HG02763 (cell line): ENCODE data around the gene SMARCA2.
"Not testable (repeated sequence)": the region's sequence is repeated elsewhere in the genome, so short reads cannot be mapped to it uniquely, and the experiment has no call there.

ENCODE experiments used
- ATAC-seq: cut with Tn5 transposase; IDR thresholded peaks from one replicate; pipeline ENCODE4 v1.9.1; 2021; ENCODE audit warnings: mild to moderate bottlenecking, moderate library complexity; ENCODE audit not compliant: unreplicated experiment

Gene SMARCA2

GRCh38 chr9:2134391-2134790 is 119.2 kb downstream of the SMARCA2 start:
- no peak for ATAC-seq

DNA sequence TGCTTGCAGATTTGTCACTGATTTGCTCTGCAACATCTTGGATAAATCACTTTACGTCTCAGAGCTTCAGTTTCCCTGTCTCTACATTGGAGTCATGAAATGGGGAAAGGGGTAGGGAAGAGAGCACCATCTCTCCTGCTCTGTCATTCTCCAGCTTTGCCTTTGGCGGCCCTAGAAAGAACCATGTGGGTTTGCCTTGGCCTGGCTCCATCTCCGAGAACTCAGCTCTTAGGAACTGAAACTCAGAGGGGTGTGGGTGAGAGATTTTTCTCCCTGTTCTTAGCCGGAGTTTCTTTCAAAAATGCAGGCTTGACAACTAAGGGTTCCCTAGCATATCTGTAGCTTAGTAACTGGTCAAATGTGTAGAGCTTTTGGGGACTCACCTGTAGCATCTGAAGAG is 123.5 kb downstream of the SMARCA2 start:
- no peak for ATAC-seq

DNA sequence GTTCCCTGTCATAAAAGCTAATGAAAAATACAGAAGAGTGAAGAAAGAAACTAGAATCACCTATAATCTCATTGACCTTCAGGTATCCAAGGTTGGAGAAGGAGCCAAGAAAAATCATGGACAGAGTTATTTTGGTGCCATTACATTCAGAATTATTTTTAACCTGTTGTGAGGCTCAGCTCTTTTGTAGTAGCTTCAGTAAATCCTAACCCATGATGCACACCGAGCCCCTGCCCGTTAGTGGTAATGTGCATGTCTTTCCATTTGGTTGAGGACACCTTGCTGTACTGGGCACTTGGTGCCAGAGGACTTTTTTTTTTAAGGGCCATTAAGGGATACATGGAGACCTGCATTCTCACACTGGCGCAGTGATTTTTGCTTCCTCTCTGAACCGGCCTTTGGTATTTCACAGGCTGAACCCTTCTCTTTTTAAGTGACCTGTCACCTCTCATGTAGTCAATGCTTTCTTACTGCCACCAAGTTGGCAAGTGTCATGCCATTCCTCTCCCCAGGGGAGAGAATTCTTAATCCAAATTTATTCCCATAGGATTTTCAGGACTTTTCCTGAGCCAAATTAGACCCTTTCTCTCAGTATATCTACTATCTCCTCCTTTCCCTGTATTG is 125.6 kb downstream of the SMARCA2 start:
- no peak for ATAC-seq

DNA sequence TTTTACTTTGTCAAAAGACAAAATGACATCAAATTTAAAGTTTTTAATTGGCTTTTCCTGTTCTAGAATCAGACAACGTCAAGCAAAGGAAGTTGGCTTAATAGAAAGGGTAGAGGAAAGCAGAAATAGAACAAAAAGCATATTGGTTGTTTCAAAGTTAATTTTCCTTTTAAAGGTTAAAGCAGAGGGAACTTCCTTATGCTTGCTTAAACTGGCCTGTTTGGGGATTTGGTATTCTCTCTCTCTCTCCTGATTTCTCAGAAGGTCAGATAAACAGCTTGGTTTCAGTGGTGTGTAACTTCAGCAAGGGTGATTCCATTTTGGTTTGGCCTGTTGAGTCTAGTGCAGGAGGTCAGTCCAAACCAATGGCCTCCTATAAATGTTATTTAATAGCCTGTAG is 127.1 kb downstream of the SMARCA2 start:
- ATAC-seq: no peak

GRCh38 chr9:2144619-2145018 is 129.5 kb downstream of the SMARCA2 start:
- ATAC-seq: no peak

GRCh38 chr9:2145746-2146145 is 130.6 kb downstream of the SMARCA2 start:
- no peak for ATAC-seq

DNA sequence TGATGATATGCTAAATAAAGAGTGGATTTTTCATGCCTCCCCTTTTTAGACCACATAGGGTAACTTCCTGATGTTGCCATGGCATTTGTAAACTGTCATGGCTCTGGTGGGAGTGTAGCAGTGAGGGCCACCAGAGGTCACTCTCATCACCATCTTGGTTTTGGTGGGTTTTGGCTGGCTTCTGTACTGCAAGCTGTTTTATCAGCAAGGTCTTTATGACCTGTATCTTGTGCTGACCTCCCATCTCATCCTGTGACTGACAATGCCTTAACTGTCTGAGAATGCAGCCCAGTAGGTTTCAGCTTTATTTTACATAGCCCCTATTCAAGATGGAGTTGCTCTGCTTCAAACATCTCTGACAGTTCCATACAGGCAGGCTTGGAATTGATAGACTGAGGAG is 131.6 kb downstream of the SMARCA2 start:
- not testable (repeated sequence) for ATAC-seq

- ATAC-seq: no peak
These were observed 135.2 kb downstream of the SMARCA2 start for GRCh38 chr9:2150338-2150737.

DNA sequence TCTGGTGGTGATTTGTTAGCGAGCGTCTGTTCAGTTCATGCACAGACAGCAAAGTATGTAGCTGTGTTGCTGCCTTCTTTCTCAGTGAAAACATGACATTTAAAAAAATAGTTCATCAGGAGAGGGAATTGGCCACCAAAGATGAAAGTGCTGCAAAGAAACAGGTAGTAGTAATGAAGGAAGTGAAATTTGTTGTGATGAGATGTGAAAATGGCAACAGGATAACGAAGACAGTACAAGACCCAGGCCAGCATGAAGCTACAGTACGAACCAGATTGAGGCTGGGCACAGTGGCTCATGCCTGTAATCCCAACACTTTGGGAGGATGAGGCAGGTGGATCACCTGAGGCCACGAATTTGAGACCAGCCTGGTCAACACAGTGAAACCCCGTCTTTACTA is 136.0 kb downstream of the SMARCA2 start:
- ATAC-seq: no peak

GRCh38 chr9:2152966-2153629 is 138.0 kb downstream of the SMARCA2 start:
- ATAC-seq: no peak

- ATAC-seq: no peak
These were observed 138.6 kb downstream of the SMARCA2 start for GRCh38 chr9:2153630-2154217.

- no peak for ATAC-seq
These were observed 139.6 kb downstream of the SMARCA2 start for GRCh38 chr9:2154731-2155130.

GRCh38 chr9:2155966-2156365 is 140.8 kb downstream of the SMARCA2 start:
- no peak for ATAC-seq

DNA sequence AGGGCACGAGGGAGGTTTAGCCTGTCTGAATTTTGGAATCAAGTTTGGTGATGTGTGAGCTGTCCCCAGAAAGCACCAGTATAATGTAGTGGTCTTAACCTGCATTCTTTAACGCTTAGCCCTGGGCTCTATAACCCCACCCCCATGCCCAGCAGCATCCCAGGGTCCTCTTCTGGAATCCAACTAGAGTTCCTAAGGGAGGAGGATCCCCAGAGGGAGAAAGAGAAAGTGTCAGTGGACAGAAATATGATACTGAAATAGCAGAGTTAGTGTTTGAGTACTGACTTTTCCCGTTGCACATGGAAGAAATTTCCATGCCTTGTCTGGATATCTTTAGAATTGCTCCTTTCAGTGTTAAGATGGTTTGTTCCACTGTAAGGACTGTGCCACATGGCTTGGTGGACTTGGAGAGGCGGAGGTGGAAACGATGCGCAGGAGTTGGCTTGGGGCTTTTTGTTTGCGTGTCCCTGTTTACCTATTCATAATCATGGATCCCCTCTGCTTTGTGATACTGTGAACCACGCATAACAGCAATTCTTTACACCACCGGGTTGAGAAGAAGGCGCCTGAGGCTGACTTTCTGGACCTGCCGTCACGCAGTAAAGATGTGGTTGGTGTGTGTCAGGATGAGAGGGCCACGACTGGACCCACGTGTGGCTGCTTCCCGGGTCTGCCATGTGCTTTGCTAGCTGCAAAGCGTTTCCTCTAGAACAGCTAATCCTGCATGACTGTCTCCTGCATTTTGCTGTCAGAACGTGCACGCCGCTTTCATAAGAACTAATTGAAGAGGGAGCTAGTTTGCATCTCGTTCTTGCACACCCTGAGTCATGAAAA is 142.3 kb downstream of the SMARCA2 start:
- ATAC-seq: peak; percentile 41

GRCh38 chr9:2158111-2158610 is 143.0 kb downstream of the SMARCA2 start:
- ATAC-seq: peak; percentile 46

DNA sequence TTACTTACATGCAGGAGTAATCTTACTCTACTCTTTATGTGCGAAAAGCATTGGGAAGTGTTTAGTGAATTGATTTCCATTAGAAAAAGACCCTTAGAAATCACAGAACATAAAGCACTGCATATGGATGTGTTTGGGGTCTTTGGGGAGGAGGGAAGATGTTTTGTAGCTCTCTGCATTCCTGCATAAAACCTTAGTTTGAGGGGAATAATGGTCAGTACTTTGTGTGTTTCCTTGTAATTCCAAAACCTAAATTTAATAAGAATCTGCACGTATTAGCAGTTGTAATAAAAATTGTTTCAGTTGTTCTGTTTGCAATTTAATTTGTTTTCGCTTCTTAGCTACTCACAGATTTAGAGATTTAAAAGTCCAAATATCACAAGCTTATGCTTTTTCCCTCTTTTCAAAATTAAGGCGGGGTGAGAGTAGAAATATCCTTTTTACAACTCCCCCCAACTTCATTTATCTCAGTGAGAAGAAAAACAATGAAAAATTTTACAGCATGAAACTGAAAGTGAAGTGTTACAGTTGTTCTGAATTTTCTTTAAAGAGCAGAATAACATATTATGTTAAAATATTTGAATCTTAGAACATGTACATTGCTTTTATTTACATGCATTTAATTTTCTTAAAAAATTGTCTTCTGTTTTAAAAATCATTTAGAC is 143.8 kb downstream of the SMARCA2 start:
- ATAC-seq: no peak

DNA sequence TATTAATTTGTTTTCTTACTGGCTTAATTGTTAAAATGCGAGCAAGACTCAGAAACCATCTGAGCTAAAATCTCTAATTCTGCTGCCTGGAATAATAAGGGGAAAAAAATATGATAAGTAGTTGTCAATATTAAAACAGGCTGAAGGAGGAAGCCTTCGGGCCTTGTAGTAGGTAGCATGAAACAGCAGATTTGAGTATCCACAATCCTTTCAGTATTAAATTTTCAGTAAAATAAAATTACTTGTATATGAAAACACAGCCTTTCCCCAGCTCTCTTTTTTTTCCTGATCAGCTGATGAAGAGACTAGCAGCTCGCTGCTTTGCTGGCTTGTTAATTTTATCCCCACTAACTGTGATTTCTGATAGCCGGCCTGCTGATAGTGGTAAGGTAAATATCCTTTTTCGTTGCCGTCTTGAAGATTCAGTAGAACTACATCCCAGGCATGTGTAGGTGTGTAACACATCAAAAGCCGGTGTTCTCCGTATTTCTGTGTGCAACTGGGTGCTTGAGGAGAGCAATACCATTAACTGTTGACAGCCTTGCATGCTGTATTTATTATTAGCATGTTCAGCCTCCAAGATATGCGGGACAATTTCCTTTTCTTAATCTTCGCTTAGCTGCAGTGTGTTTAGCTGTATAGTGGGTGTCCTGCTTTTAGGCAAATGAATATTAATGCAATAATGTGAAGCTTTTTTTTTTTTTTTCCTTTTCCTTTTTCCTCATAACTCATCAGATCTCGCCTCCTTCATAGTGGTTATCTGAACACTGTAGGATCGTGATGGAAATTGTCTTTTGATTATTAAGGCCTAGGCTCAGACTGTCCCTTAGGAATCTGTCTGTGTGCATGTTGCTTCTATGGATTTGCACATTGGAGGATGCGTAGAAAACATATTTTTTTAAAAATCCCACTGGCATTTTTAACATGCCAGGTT is 144.6 kb downstream of the SMARCA2 start:
- no peak for ATAC-seq

GRCh38 chr9:2161661-2162060 is 146.5 kb downstream of the SMARCA2 start:
- no peak for ATAC-seq

DNA sequence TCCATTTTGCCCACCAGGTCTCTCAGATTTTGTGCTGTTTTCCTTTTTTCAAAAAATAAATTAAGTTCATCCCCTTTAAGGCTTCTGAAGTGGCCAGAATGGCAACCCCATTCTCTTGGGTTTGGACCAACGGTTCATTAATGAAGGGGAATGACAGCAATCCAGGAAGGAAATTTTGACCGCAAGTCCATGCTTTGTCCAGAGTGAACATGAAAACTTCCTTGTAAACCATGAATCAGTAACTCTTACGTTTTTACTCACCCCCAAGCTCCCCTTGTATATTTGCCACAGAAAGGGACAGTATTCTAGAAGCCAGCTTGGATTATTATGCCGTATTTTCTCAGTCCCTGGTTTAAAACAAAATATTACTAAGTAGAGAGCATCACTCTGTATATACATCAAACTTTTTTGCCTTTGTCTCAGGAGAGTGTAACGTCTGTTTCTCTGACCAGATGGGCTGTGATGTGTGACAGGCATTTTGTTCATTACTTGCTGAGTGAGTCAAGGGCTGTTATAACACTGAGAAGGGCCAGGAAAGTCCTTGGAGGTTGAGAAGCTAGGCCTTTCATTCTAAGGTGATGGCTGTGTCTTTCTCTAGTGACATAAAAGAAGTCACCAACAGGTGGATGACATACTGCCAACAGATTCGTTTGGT is 148.2 kb downstream of the SMARCA2 start:
- ATAC-seq: no peak
